HEK293 (cell line): ENCODE data around the gene CNN2.

ENCODE experiments used
- CTCF ChIA-PET: fragments of 350-600 bp; formaldehyde crosslinking; extraction: SDS; loops from one replicate; lab custom pipeline; 2021; ENCODE audit warnings: antibody characterized with exemption; lab: Yijun Ruan, JAX
- POLR2A ChIA-PET: fragments of 300-600 bp; formaldehyde crosslinking; extraction: SDS; loops from one replicate; lab custom pipeline; 2020; ENCODE audit warnings: antibody characterized with exemption, inconsistent platforms; lab: Yijun Ruan, JAX
- H3K27ac ChIP-seq: fragments of 200-500 bp; sonication (Bioruptor generic); 2 replicates; pipeline ENCODE4 v1.5.1; 2014; ENCODE audit warnings: low read depth, low read length, control low read depth, inconsistent platforms; ENCODE audit errors: extremely low read depth
- H3K36me3 ChIP-seq, 2 experiments: fragments of 200-500 bp in 1 of 2; sonication (Bioruptor generic) in 1 of 2; 1 replicate in 1 of 2; 2 replicates in 1 of 2; pipeline ENCODE4 v1.5.1; 2014 to 2017; ENCODE audit warnings: inconsistent platforms in 2 of 2, low read length in 2 of 2; ENCODE audit not compliant: control insufficient read depth in 2 of 2, insufficient read depth in 1 of 2
- H3K4me1 ChIP-seq: fragments of 200-500 bp; sonication (Bioruptor generic); 2 replicates; pipeline ENCODE4 v1.5.1; 2014; ENCODE audit warnings: mild to moderate bottlenecking, low read length, inconsistent platforms; ENCODE audit not compliant: control insufficient read depth, insufficient read depth
- H3K4me3 ChIP-seq: 2 replicates; pipeline ENCODE4 v1.5.1; 2011; ENCODE audit warnings: low read depth, mild to moderate bottlenecking, control low read depth, low read length, moderate library complexity
- H3K9me3 ChIP-seq: fragments of 200-500 bp; sonication (Bioruptor generic); 2 replicates; pipeline ENCODE4 v1.5.1; 2014; ENCODE audit warnings: low read depth, low read length, inconsistent platforms; ENCODE audit not compliant: control insufficient read depth, insufficient read depth
- BCL11A ChIP-seq: fragments of 450-650 bp; formaldehyde crosslinking; IDR thresholded peaks from 2 replicates; pipeline ENCODE4 v1.5.1; 2016; ENCODE audit warnings: low read depth, missing biosample characterization, missing genetic modification characterization
- GFI1B ChIP-seq: fragments of 450-650 bp; formaldehyde crosslinking; IDR thresholded peaks from 2 replicates; pipeline ENCODE4 v1.5.1; 2016; ENCODE audit warnings: missing biosample characterization, missing genetic modification characterization
- GLIS2 ChIP-seq: fragments of 450-650 bp; formaldehyde crosslinking; IDR thresholded peaks from 2 replicates; pipeline ENCODE4 v1.5.1; 2016; ENCODE audit warnings: missing biosample characterization, missing genetic modification characterization
- OSR2 ChIP-seq: fragments of 450-650 bp; formaldehyde crosslinking; IDR thresholded peaks from 2 replicates; pipeline ENCODE4 v1.5.1; 2016; ENCODE audit warnings: missing biosample characterization, missing genetic modification characterization
- ZBTB7A ChIP-seq: fragments of 450-650 bp; formaldehyde crosslinking; IDR thresholded peaks from 2 replicates; pipeline ENCODE4 v1.5.1; 2016; ENCODE audit warnings: low read depth, missing biosample characterization, missing genetic modification characterization
- ZIC2 ChIP-seq: fragments of 450-650 bp; formaldehyde crosslinking; IDR thresholded peaks from 2 replicates; pipeline ENCODE4 v1.5.1; 2016; ENCODE audit warnings: missing biosample characterization, missing genetic modification characterization
- ZNF10 ChIP-seq: fragments of 450-650 bp; formaldehyde crosslinking; IDR thresholded peaks from 2 replicates; pipeline ENCODE4 v1.5.1; 2017; ENCODE audit warnings: missing biosample characterization, missing genetic modification characterization
- ZNF112 ChIP-seq: fragments of 450-650 bp; formaldehyde crosslinking; IDR thresholded peaks from 2 replicates; pipeline ENCODE4 v1.5.0; 2017; ENCODE audit warnings: missing biosample characterization, missing genetic modification characterization
- ZNF19 ChIP-seq: fragments of 450-650 bp; formaldehyde crosslinking; IDR thresholded peaks from 2 replicates; pipeline ENCODE4; 2016; ENCODE audit warnings: missing biosample characterization, missing genetic modification characterization, low read depth
- ZNF248 ChIP-seq: fragments of 450-650 bp; formaldehyde crosslinking; IDR thresholded peaks from 2 replicates; pipeline ENCODE4 v1.5.1; 2017; ENCODE audit warnings: missing biosample characterization, missing genetic modification characterization
- ZNF654 ChIP-seq: fragments of 450-650 bp; formaldehyde crosslinking; IDR thresholded peaks from 2 replicates; pipeline ENCODE4 v1.5.1; 2016; ENCODE audit warnings: low read depth, missing biosample characterization, missing genetic modification characterization
- ZNF791 ChIP-seq: fragments of 450-650 bp; formaldehyde crosslinking; IDR thresholded peaks from 2 replicates; pipeline ENCODE4 v1.5.1; 2016; ENCODE audit warnings: missing biosample characterization, missing genetic modification characterization
- ZNF830 ChIP-seq: fragments of 450-650 bp; IDR thresholded peaks from 2 replicates; pipeline ENCODE4 v1.5.0; 2018; ENCODE audit warnings: missing biosample characterization, missing genetic modification characterization, low read depth, mild to moderate bottlenecking, moderate library complexity
- ZSCAN30 ChIP-seq: fragments of 450-650 bp; IDR thresholded peaks from 2 replicates; pipeline ENCODE4 v1.5.1; 2018; ENCODE audit warnings: missing biosample characterization, mild to moderate bottlenecking, missing genetic modification characterization, moderate library complexity
- ZXDB ChIP-seq: fragments of 450-650 bp; formaldehyde crosslinking; IDR thresholded peaks from 2 replicates; pipeline ENCODE4 v1.5.1; 2016; ENCODE audit warnings: missing biosample characterization, missing genetic modification characterization
- TF ChIP-seq, protein P1 (sequence below): fragments of 450-650 bp; formaldehyde crosslinking; IDR thresholded peaks from 2 replicates; pipeline ENCODE4 v1.5.1; 2016; ENCODE audit warnings: missing biosample characterization, missing genetic modification characterization
- TF ChIP-seq, protein P2 (sequence below): fragments of 450-650 bp; formaldehyde crosslinking; IDR thresholded peaks from 2 replicates; pipeline ENCODE4 v1.5.1; 2016; ENCODE audit warnings: missing biosample characterization, missing genetic modification characterization
- TF ChIP-seq, protein P3 (sequence below): fragments of 450-650 bp; formaldehyde crosslinking; IDR thresholded peaks from 2 replicates; pipeline ENCODE4 v1.5.1; 2016; ENCODE audit warnings: missing biosample characterization, missing genetic modification characterization
- TF ChIP-seq, protein P4 (sequence below): fragments of 450-650 bp; formaldehyde crosslinking; IDR thresholded peaks from 2 replicates; pipeline ENCODE4 v1.5.1; 2016; ENCODE audit warnings: missing biosample characterization, missing genetic modification characterization, borderline replicate concordance
- TF ChIP-seq, protein P5 (sequence below): fragments of 450-650 bp; formaldehyde crosslinking; IDR thresholded peaks from 2 replicates; pipeline ENCODE4 v1.5.1; 2017; ENCODE audit warnings: missing biosample characterization, missing genetic modification characterization
- TF ChIP-seq, protein P6 (sequence below): fragments of 450-650 bp; formaldehyde crosslinking; IDR thresholded peaks from 2 replicates; pipeline ENCODE4 v1.5.1; 2016; ENCODE audit warnings: missing biosample characterization, missing genetic modification characterization
- TF ChIP-seq, protein P7 (sequence below): sonication (generic); formaldehyde crosslinking; IDR thresholded peaks from 2 replicates; pipeline ENCODE4 v1.8.1; 2022; ENCODE audit warnings: mild to moderate bottlenecking, moderate library complexity, missing genetic modification reagents

CNN2 gene

DNA sequence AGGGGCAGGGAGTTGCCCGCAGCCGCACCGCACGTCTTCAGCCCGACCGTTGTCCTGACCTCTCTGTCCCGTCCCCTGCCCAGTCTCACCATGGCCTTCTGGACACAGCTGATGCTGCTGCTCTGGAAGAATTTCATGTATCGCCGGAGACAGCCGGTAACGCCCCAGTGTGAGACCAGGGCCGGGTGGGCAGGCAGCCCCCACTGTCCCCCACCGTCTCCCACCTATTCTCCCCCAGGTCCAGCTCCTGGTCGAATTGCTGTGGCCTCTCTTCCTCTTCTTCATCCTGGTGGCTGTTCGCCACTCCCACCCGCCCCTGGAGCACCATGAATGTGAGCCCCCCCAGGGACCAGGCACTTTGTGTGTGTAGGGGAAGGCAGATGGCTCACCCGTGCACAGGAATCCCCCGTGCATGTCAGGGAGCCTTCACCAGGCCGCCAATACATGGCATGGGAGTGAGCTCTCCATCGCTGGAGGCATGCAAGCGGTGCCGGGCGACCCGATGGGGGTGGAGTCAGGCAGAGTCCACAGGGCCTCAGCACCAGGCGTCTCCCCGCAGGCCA is 14.9 kb downstream of the CNN2 start:
- Histone ChIP-seq H3K9me3 (no peaks in the 10 kb centered on the region), H3K36me3 (peaks cover 0 to 17% of the 10 kb centered on the region in 2 experiments; a peak in 2 of 3 replicates), H3K4me3 (no peak overlapping the region), H3K4me1 (no peaks in the 10 kb centered on the region; the same call in 1 of the 2 replicates), H3K27ac (no peak overlapping the region)
- ChIA-PET POLR2A (interaction anchor here (1.1 to 5.8 kb wide), 2 partner anchors 14 to 22 kb away, joined by 3 to 60 read pairs; partner anchors contain the start of gene CNN2), CTCF (interaction anchor here (1.4 kb wide), 1 partner anchor 24 kb away, joined by 6 read pairs; no protein-coding TSS in a partner anchor)
- TF ChIP-seq GFI1B (no peak), ZBTB7A (tag by site-specific recombination) (0 out of 2 replicates have a peak, but pooled peaks have one; percentile 14), ZIC2 (tag by site-specific recombination) (no peak), ZNF19 (no peak), ZNF654 (tag by site-specific recombination) (no peak), ZSCAN30 (tag by site-specific recombination) (peak; percentile 9; the same call in 1 of the 2 replicates), ZXDB (tag by site-specific recombination) (no peak), OSR2 (tag by site-specific recombination) (no peak), ZNF830 (tag by site-specific recombination) (no peak), GLIS2 (tag by site-specific recombination) (no peak), ZNF10 (tag by site-specific recombination) (0 out of 2 replicates have a peak, but pooled peaks have one; percentile 13), BCL11A (tag by site-specific recombination) (peak; percentile 48; the same call in 1 of the 2 replicates), ZNF791 (tag by site-specific recombination) (no peak), ZNF112 (tag by site-specific recombination) (no peak), ZNF248 (no peak)
- TF ChIP-seq, protein P1, sequence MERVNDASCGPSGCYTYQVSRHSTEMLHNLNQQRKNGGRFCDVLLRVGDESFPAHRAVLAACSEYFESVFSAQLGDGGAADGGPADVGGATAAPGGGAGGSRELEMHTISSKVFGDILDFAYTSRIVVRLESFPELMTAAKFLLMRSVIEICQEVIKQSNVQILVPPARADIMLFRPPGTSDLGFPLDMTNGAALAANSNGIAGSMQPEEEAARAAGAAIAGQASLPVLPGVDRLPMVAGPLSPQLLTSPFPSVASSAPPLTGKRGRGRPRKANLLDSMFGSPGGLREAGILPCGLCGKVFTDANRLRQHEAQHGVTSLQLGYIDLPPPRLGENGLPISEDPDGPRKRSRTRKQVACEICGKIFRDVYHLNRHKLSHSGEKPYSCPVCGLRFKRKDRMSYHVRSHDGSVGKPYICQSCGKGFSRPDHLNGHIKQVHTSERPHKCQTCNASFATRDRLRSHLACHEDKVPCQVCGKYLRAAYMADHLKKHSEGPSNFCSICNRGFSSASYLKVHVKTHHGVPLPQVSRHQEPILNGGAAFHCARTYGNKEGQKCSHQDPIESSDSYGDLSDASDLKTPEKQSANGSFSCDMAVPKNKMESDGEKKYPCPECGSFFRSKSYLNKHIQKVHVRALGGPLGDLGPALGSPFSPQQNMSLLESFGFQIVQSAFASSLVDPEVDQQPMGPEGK (tag by site-specific recombination), result peak; percentile 67
- TF ChIP-seq, protein P2, sequence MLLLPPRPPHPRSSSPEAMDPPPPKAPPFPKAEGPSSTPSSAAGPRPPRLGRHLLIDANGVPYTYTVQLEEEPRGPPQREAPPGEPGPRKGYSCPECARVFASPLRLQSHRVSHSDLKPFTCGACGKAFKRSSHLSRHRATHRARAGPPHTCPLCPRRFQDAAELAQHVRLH (tag by site-specific recombination), result peak; percentile 96
- TF ChIP-seq, protein P3, sequence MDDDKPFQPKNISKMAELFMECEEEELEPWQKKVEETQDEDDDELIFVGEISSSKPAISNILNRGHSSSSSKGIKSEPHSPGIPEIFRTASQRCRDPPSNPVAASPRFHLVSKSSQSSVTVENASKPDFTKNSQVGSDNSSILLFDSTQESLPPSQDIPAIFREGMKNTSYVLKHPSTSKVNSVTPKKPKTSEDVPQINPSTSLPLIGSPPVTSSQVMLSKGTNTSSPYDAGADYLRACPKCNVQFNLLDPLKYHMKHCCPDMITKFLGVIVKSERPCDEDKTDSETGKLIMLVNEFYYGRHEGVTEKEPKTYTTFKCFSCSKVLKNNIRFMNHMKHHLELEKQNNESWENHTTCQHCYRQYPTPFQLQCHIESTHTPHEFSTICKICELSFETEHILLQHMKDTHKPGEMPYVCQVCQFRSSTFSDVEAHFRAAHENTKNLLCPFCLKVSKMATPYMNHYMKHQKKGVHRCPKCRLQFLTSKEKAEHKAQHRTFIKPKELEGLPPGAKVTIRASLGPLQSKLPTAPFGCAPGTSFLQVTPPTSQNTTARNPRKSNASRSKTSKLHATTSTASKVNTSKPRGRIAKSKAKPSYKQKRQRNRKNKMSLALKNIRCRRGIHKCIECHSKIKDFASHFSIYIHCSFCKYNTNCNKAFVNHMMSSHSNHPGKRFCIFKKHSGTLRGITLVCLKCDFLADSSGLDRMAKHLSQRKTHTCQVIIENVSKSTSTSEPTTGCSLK (tag by site-specific recombination), result no peak
- TF ChIP-seq, protein P4, sequence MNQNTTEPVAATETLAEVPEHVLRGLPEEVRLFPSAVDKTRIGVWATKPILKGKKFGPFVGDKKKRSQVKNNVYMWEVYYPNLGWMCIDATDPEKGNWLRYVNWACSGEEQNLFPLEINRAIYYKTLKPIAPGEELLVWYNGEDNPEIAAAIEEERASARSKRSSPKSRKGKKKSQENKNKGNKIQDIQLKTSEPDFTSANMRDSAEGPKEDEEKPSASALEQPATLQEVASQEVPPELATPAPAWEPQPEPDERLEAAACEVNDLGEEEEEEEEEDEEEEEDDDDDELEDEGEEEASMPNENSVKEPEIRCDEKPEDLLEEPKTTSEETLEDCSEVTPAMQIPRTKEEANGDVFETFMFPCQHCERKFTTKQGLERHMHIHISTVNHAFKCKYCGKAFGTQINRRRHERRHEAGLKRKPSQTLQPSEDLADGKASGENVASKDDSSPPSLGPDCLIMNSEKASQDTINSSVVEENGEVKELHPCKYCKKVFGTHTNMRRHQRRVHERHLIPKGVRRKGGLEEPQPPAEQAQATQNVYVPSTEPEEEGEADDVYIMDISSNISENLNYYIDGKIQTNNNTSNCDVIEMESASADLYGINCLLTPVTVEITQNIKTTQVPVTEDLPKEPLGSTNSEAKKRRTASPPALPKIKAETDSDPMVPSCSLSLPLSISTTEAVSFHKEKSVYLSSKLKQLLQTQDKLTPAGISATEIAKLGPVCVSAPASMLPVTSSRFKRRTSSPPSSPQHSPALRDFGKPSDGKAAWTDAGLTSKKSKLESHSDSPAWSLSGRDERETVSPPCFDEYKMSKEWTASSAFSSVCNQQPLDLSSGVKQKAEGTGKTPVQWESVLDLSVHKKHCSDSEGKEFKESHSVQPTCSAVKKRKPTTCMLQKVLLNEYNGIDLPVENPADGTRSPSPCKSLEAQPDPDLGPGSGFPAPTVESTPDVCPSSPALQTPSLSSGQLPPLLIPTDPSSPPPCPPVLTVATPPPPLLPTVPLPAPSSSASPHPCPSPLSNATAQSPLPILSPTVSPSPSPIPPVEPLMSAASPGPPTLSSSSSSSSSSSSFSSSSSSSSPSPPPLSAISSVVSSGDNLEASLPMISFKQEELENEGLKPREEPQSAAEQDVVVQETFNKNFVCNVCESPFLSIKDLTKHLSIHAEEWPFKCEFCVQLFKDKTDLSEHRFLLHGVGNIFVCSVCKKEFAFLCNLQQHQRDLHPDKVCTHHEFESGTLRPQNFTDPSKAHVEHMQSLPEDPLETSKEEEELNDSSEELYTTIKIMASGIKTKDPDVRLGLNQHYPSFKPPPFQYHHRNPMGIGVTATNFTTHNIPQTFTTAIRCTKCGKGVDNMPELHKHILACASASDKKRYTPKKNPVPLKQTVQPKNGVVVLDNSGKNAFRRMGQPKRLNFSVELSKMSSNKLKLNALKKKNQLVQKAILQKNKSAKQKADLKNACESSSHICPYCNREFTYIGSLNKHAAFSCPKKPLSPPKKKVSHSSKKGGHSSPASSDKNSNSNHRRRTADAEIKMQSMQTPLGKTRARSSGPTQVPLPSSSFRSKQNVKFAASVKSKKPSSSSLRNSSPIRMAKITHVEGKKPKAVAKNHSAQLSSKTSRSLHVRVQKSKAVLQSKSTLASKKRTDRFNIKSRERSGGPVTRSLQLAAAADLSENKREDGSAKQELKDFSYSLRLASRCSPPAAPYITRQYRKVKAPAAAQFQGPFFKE (tag by site-specific recombination), result no peak
- TF ChIP-seq, protein P5, sequence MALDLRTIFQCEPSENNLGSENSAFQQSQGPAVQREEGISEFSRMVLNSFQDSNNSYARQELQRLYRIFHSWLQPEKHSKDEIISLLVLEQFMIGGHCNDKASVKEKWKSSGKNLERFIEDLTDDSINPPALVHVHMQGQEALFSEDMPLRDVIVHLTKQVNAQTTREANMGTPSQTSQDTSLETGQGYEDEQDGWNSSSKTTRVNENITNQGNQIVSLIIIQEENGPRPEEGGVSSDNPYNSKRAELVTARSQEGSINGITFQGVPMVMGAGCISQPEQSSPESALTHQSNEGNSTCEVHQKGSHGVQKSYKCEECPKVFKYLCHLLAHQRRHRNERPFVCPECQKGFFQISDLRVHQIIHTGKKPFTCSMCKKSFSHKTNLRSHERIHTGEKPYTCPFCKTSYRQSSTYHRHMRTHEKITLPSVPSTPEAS (tag by site-specific recombination), result no peak
- TF ChIP-seq, protein P6, sequence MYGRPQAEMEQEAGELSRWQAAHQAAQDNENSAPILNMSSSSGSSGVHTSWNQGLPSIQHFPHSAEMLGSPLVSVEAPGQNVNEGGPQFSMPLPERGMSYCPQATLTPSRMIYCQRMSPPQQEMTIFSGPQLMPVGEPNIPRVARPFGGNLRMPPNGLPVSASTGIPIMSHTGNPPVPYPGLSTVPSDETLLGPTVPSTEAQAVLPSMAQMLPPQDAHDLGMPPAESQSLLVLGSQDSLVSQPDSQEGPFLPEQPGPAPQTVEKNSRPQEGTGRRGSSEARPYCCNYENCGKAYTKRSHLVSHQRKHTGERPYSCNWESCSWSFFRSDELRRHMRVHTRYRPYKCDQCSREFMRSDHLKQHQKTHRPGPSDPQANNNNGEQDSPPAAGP (tag by site-specific recombination), result 0 out of 2 replicates have a peak, but pooled peaks have one; percentile 9
- TF ChIP-seq, protein P7, sequence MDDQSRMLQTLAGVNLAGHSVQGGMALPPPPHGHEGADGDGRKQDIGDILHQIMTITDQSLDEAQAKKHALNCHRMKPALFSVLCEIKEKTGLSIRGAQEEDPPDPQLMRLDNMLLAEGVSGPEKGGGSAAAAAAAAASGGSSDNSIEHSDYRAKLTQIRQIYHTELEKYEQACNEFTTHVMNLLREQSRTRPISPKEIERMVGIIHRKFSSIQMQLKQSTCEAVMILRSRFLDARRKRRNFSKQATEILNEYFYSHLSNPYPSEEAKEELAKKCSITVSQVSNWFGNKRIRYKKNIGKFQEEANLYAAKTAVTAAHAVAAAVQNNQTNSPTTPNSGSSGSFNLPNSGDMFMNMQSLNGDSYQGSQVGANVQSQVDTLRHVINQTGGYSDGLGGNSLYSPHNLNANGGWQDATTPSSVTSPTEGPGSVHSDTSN (CRISPR knock-in tag), result no peak
